Measurements from ENCODE around the gene B3GNT2. TPM values are rescaled to one million over a fixed set of nuclear protein-coding genes. Genes with fewer than 3 reads are reported as not detected.
"Not testable (repeated sequence)": the region's sequence is repeated elsewhere in the genome, so short reads cannot be mapped to it uniquely, and the experiment has no call there.

B3GNT2 gene
- total RNA-seq: 10 to 100 TPM; 28.3 to 29.1 TPM

GRCh38 chr2:62195421-62196277 is at the start of gene B3GNT2:
B3GNT2 (plus strand) TSS chr2:62196115; CDS start chr2:62222221, 26,106 bp downstream.
- CTCF ChIA-PET: interaction anchor here (0.7 kb wide), 1 partner anchor 315 kb away, joined by 4 read pairs; no protein-coding TSS in a partner anchor
- no peaks in the 10 kb centered on the region for H3K9me3 Mint-ChIP-seq
- DNase-seq: peak; percentile 88
- peaks cover 9% of the 10 kb centered on the region for H3K36me3 Mint-ChIP-seq (ENCODE audit: low read depth)
- peaks cover 30% of the 10 kb centered on the region for H3K4me1 Mint-ChIP-seq
- H3K27ac Mint-ChIP-seq: peak within 1 kb of the TSS; percentile 91
- H3K4me3 Mint-ChIP-seq: peak within 1 kb of the TSS; percentile 81
- POLR2A ChIA-PET: interaction anchor here (0.6 to 2.0 kb wide), 9 partner anchors 9 to 285 kb away, joined by 3 to 5 read pairs (median 4); no protein-coding TSS in a partner anchor
- H3K27me3 Mint-ChIP-seq: peaks cover 6% of the 10 kb centered on the region

- H3K36me3 Mint-ChIP-seq (ENCODE audit: low read depth); H3K4me3 Mint-ChIP-seq; H3K9me3 Mint-ChIP-seq; H3K4me1 Mint-ChIP-seq; CTCF ChIA-PET; H3K27ac Mint-ChIP-seq; H3K27me3 Mint-ChIP-seq; POLR2A ChIA-PET: not testable (repeated sequence)
- peak; percentile 17 for DNase-seq
Measured at GRCh38 chr2:62146790-62147189, 49.1 kb upstream of the B3GNT2 start.

- Mint-ChIP-seq H3K36me3 (ENCODE audit: low read depth) (peaks cover 2% of the 10 kb centered on the region), H3K9me3 (no peaks in the 10 kb centered on the region), H3K27ac (no peak overlapping the region), H3K4me1 (peaks cover 5% of the 10 kb centered on the region), H3K4me3 (no peak overlapping the region), H3K27me3 (no peaks in the 10 kb centered on the region)
- POLR2A ChIA-PET: no interaction called here
- CTCF ChIA-PET: no interaction called here
- DNase-seq: no peak
Measured at GRCh38 chr2:62147610-62148301, 48.2 kb upstream of the B3GNT2 start.

GRCh38 chr2:62149708-62150107 is 46.2 kb upstream of the B3GNT2 start:
- H3K27me3 Mint-ChIP-seq: no peaks in the 10 kb centered on the region
- CTCF ChIA-PET: no interaction called here
- no peak overlapping the region for H3K4me3 Mint-ChIP-seq
- H3K36me3 Mint-ChIP-seq (ENCODE audit: low read depth): peaks cover 2% of the 10 kb centered on the region
- H3K4me1 Mint-ChIP-seq: peaks cover 5% of the 10 kb centered on the region
- DNase-seq: no peak
- POLR2A ChIA-PET: no interaction called here
- no peak overlapping the region for H3K27ac Mint-ChIP-seq
- no peaks in the 10 kb centered on the region for H3K9me3 Mint-ChIP-seq

- POLR2A ChIA-PET: no interaction called here
- CTCF ChIA-PET: no interaction called here
- Mint-ChIP-seq H3K36me3 (ENCODE audit: low read depth) (peaks cover 2% of the 10 kb centered on the region), H3K4me3 (no peak overlapping the region), H3K27me3 (no peaks in the 10 kb centered on the region), H3K9me3 (no peaks in the 10 kb centered on the region), H3K27ac (no peak overlapping the region), H3K4me1 (peaks cover 5% of the 10 kb centered on the region)
- DNase-seq: no peak
Measured at GRCh38 chr2:62150597-62151305, 45.2 kb upstream of the B3GNT2 start.

- Mint-ChIP-seq H3K4me3 (no peak overlapping the region), H3K36me3 (ENCODE audit: low read depth) (peaks cover 2% of the 10 kb centered on the region), H3K4me1 (peaks cover 5% of the 10 kb centered on the region), H3K9me3 (no peaks in the 10 kb centered on the region), H3K27ac (no peak overlapping the region), H3K27me3 (no peaks in the 10 kb centered on the region)
- ChIA-PET CTCF (no interaction called here), POLR2A (no interaction called here)
- no peak for DNase-seq
Measured at GRCh38 chr2:62151306-62151638, 44.6 kb upstream of the B3GNT2 start.

- no peak overlapping the region for H3K27ac Mint-ChIP-seq
- H3K4me1 Mint-ChIP-seq: peaks cover 5% of the 10 kb centered on the region
- no peaks in the 10 kb centered on the region for H3K27me3 Mint-ChIP-seq
- H3K4me3 Mint-ChIP-seq: no peak overlapping the region
- ChIA-PET CTCF (no interaction called here), POLR2A (no interaction called here)
- peaks cover 2% of the 10 kb centered on the region for H3K36me3 Mint-ChIP-seq (ENCODE audit: low read depth)
- H3K9me3 Mint-ChIP-seq: no peaks in the 10 kb centered on the region
- DNase-seq: no peak
Measured at GRCh38 chr2:62152000-62152399, 43.9 kb upstream of the B3GNT2 start.

- Mint-ChIP-seq H3K27me3 (no peaks in the 10 kb centered on the region), H3K27ac (no peak overlapping the region), H3K36me3 (ENCODE audit: low read depth) (no peaks in the 10 kb centered on the region), H3K9me3 (no peaks in the 10 kb centered on the region), H3K4me3 (no peak overlapping the region), H3K4me1 (no peaks in the 10 kb centered on the region)
- ChIA-PET CTCF (no interaction called here), POLR2A (no interaction called here)
- no peak for DNase-seq
Measured at GRCh38 chr2:62156861-62157496, 38.9 kb upstream of the B3GNT2 start.

- Mint-ChIP-seq H3K27me3 (no peaks in the 10 kb centered on the region), H3K9me3 (no peaks in the 10 kb centered on the region), H3K4me3 (no peak overlapping the region), H3K36me3 (ENCODE audit: low read depth) (no peaks in the 10 kb centered on the region), H3K27ac (no peak overlapping the region), H3K4me1 (no peaks in the 10 kb centered on the region)
- CTCF ChIA-PET: no interaction called here
- POLR2A ChIA-PET: no interaction called here
- no peak for DNase-seq
Measured at GRCh38 chr2:62158444-62159121, 37.3 kb upstream of the B3GNT2 start.

- POLR2A ChIA-PET; H3K36me3 Mint-ChIP-seq (ENCODE audit: low read depth); H3K27me3 Mint-ChIP-seq; H3K27ac Mint-ChIP-seq; H3K9me3 Mint-ChIP-seq; H3K4me1 Mint-ChIP-seq; H3K4me3 Mint-ChIP-seq; DNase-seq; CTCF ChIA-PET: not testable (repeated sequence)
Measured at GRCh38 chr2:62160691-62161090, 35.2 kb upstream of the B3GNT2 start.

GRCh38 chr2:62163106-62163831 is 32.6 kb upstream of the B3GNT2 start:
- Mint-ChIP-seq H3K9me3 (no peaks in the 10 kb centered on the region), H3K4me3 (no peak overlapping the region), H3K27ac (no peak overlapping the region), H3K4me1 (no peaks in the 10 kb centered on the region), H3K27me3 (no peaks in the 10 kb centered on the region), H3K36me3 (ENCODE audit: low read depth) (no peaks in the 10 kb centered on the region)
- ChIA-PET CTCF (no interaction called here), POLR2A (no interaction called here)
- DNase-seq: no peak

GRCh38 chr2:62163834-62164233 is 32.1 kb upstream of the B3GNT2 start:
- H3K4me3 Mint-ChIP-seq: no peak overlapping the region
- H3K27ac Mint-ChIP-seq: no peak overlapping the region
- H3K4me1 Mint-ChIP-seq: no peaks in the 10 kb centered on the region
- CTCF ChIA-PET: no interaction called here
- H3K9me3 Mint-ChIP-seq: no peaks in the 10 kb centered on the region
- H3K27me3 Mint-ChIP-seq: no peaks in the 10 kb centered on the region
- POLR2A ChIA-PET: no interaction called here
- no peaks in the 10 kb centered on the region for H3K36me3 Mint-ChIP-seq (ENCODE audit: low read depth)
- no peak for DNase-seq

All from activated CD4-positive, alpha-beta memory T cell treated with anti-CD3 and anti-CD28 coated beads, Interleukin-2, amount 10 ng/mL, durations not matched to agents 7 days and 5 days (primary cell).